ENCODE data around the gene RPRD1A. TPM values are rescaled to one million over a fixed set of nuclear protein-coding genes. Genes with fewer than 3 reads are reported as not detected.

Gene RPRD1A
- total and polyA plus RNA-seq, 2 of the 4 experiments (the other 2 are of a cell fraction) = 23.3 to 27.2 TPM

DNA sequence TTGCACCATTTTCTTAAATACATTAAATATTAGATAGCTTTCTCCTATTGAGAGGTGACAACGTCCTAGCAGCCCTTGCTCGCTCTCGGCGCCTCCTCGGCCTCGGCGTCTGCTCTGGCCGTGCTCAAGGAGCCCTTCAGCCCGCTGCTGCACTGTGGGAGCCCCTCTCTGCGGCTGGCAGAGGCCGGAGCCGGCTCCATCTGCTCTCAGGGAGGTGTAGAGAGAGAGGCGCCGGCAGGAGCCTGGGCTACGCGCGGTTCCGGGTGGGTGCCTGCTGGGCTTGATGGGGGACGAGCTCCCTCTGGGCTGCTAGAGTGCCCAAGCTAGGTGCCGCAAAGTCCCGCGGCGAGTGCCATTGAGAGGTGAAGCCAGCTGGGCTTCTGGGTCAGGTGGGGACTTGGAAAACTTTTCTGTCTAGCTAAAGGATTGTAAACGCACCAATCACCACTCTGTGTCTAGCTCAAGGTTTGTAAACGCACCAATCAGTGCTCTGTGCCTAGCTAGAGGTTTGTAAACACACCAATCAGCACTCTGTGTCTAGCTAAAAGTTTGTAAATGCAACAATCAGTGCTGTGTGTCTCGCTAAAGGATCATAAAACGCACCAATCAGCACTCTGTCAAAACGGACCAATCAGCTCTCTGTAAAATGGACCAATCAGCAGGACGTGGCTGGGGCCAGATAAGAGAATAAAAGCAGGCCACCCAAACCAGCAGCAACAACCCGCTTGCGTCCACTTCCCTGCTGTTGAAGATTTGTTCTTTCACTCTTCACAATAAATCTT is 3.1 kb downstream of the RPRD1A start:
- Histone ChIP-seq H3K9me1 (ENCODE audit: insufficient read depth, low read length) (0 out of 2 replicates have a peak, but pooled peaks cover 5% of the 10 kb centered on the region), H3K9me3 (ENCODE audit: control insufficient read depth, insufficient read depth, low read length) (no peaks in the 10 kb centered on the region), H3K27ac (ENCODE audit: insufficient read depth, low read length) (no peak overlapping the region), H2AK5ac (ENCODE audit: low read depth, low read length) (no peak overlapping the region), H2BK5ac (ENCODE audit: low read depth, low read length, poor library complexity, severe bottlenecking) (no peak overlapping the region), H3K79me1 (ENCODE audit: low read depth in 1 of 2, low read length in 2 of 2) (peaks cover 9 to 32% of the 10 kb centered on the region in 2 experiments), H3K4me1 (ENCODE audit: control insufficient read depth, insufficient read depth, low read length) (peaks cover 1% of the 10 kb centered on the region; the same call in 1 of the 2 replicates), H3K27me3 (ENCODE audit: control insufficient read depth, insufficient read depth, low read length) (no peaks in the 10 kb centered on the region), H3K36me3 (ENCODE audit: control insufficient read depth, insufficient read depth, low read length) (peaks cover 2% of the 10 kb centered on the region; the same call in 1 of the 2 replicates), H4K91ac (ENCODE audit: insufficient read depth, low read depth, low read length) (no peak overlapping the region), H4K20me1 (ENCODE audit: insufficient read depth, low read length) (peaks cover 23% of the 10 kb centered on the region), H3K4me2 (ENCODE audit: low read depth, low read length) (no peak overlapping the region), H2BK20ac (ENCODE audit: low read depth, low read length) (no peak overlapping the region), H2AK9ac (replicated peaks; ENCODE audit: low read depth, low read length, poor library complexity) (no peak overlapping the region), H2BK120ac (ENCODE audit: low read depth, low read length) (no peak overlapping the region), H3K18ac (ENCODE audit: low read depth, low read length) (no peak overlapping the region), H2BK15ac (ENCODE audit: low read depth, low read length) (no peak overlapping the region), H3K23ac (ENCODE audit: low read depth, low read length) (no peak overlapping the region), H4K8ac (ENCODE audit: low read depth in 2 of 2, low read length in 2 of 2) (no peak overlapping the region), H3K14ac (replicated peaks; ENCODE audit: low read depth, low read length) (no peak overlapping the region), H3K9ac (ENCODE audit: low read depth, low read length) (no peak overlapping the region), H3K56ac (ENCODE audit: extremely low read depth, insufficient read depth, low read length) (no peak overlapping the region), H2AFZ (replicated peaks; ENCODE audit: low read length, poor library complexity) (no peak overlapping the region), H3K4me3 (ENCODE audit: insufficient read depth, low read depth, low read length) (no peak overlapping the region), H3K4ac (ENCODE audit: low read depth, low read length) (no peak overlapping the region), H4K5ac (ENCODE audit: low read depth, low read length) (no peak overlapping the region)
- in situ Hi-C loops (cut with MboI; ENCODE audit: low sequenced_read_pairs) (no loop called here), intact Hi-C loops (cut with micrococcal nuclease) (no loop called here), dilution Hi-C loops (cut with HindIII; ENCODE audit: low sequenced_read_pairs, unreplicated experiment) (no loop called here)
- 91% methylated on average over 7 of the region's 31 CpGs; no CpG with 5 or more reads in 1 of the 2 experiments for WGBS, 2 experiments (ENCODE audit: extremely low coverage in 2 of 2, insufficient read length in 1 of 2)
- no peak for ATAC-seq (ENCODE audit: low read depth)
- no peak for TF ChIP-seq MAFK (IDR thresholded peaks at IDR 0.05; ENCODE audit: low read depth, low read length)
- TF ChIP-seq MXI1 (IDR thresholded peaks at IDR 0.05; ENCODE audit: borderline replicate concordance, low read depth, low read length) = no peak
- no peak for TF ChIP-seq NFE2L2 (IDR thresholded peaks at IDR 0.05; ENCODE audit: low read depth, low read length)
- TF ChIP-seq RAD21 (IDR thresholded peaks at IDR 0.05; ENCODE audit: low read length) = no peak
- no peak for TF ChIP-seq MAZ (IDR thresholded peaks at IDR 0.05; ENCODE audit: borderline replicate concordance, low read depth, low read length)
- TF ChIP-seq FOS (IDR thresholded peaks at IDR 0.05; ENCODE audit: low read depth, low read length) = no peak
- no peak for TF ChIP-seq RFX5 (IDR thresholded peaks at IDR 0.05; ENCODE audit: low read depth, low read length)
- no peak for TF ChIP-seq POLR2A (IDR thresholded peaks at IDR 0.05; ENCODE audit: low read depth, low read length)
- TF ChIP-seq, protein P1, sequence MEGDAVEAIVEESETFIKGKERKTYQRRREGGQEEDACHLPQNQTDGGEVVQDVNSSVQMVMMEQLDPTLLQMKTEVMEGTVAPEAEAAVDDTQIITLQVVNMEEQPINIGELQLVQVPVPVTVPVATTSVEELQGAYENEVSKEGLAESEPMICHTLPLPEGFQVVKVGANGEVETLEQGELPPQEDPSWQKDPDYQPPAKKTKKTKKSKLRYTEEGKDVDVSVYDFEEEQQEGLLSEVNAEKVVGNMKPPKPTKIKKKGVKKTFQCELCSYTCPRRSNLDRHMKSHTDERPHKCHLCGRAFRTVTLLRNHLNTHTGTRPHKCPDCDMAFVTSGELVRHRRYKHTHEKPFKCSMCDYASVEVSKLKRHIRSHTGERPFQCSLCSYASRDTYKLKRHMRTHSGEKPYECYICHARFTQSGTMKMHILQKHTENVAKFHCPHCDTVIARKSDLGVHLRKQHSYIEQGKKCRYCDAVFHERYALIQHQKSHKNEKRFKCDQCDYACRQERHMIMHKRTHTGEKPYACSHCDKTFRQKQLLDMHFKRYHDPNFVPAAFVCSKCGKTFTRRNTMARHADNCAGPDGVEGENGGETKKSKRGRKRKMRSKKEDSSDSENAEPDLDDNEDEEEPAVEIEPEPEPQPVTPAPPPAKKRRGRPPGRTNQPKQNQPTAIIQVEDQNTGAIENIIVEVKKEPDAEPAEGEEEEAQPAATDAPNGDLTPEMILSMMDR (conservative IDR thresholded peaks at IDR 0.05; ENCODE audit: low read depth, low read length) = no peak
- TF ChIP-seq CHD1 (IDR thresholded peaks at IDR 0.05; ENCODE audit: low read depth, low read length) = no peak
- no peak for DNase-seq
- no TSS peak for BruUV-seq (replicated peaks)
- ChIA-PET CTCF (no interaction called here), POLR2A (ENCODE audit: unreplicated experiment) (interaction anchor here (0.6 kb wide), 1 partner anchor 628 kb away, joined by 4 read pairs; no protein-coding TSS in a partner anchor)

Data from IMR-90 (cell line).